Mucosa of gallbladder (tissue), 1 donor: ENCODE data around the gene CAPNS1. TPM values are rescaled to one million over a fixed set of nuclear protein-coding genes. Genes with fewer than 3 reads are reported as not detected.
"Not testable (repeated sequence)": the region's sequence is repeated elsewhere in the genome, so short reads cannot be mapped to it uniquely, and the experiment has no call there.

Experiments used
- DNase-seq: peaks from one replicate; pipeline ENCODE4 v3.0.0-alpha.2; 2020; ENCODE audit warnings: low spot score
- total RNA-seq: library from RNA; stranded (reverse); gene quantifications from one replicate; pipeline ENCODE4 v1.2.1, GENCODE V29; 2021
- donor health status: DM: no; HTN: no; CAD: no.

Gene CAPNS1
- total RNA-seq, 1 donor from 2014 or later, result 584 TPM

GRCh38 chr19:36150586-36150985 is 10.7 kb downstream of the CAPNS1 start:
- DNase-seq, result no peak

- DNase-seq, result no peak
These were observed 11.5 kb downstream of the CAPNS1 start for GRCh38 chr19:36151144-36152018.

GRCh38 chr19:36152019-36152351 is 12.1 kb downstream of the CAPNS1 start:
- DNase-seq, result no peak

- DNase-seq, result no peak
These were observed 12.7 kb downstream of the CAPNS1 start, which contains the start of gene COX7A1 for GRCh38 chr19:36152352-36153091. TSS of gene COX7A1 (minus strand) at chr19:36152447. CDS start at chr19:36152407, 40 bp downstream.

GRCh38 chr19:36153126-36153525 is 13.3 kb downstream of the CAPNS1 start:
- DNase-seq, result no peak

- DNase-seq, result no peak
These were observed 21.1 kb downstream of the CAPNS1 start for GRCh38 chr19:36160821-36161596.

- no peak for DNase-seq
These were observed 23.9 kb downstream of the CAPNS1 start for GRCh38 chr19:36163813-36164212.

- DNase-seq, result no peak
These were observed 29.4 kb downstream of the CAPNS1 start for GRCh38 chr19:36169084-36169760.

- no peak for DNase-seq
These were observed 33.0 kb downstream of the CAPNS1 start for GRCh38 chr19:36172852-36173251.

- not testable (repeated sequence) for DNase-seq
These were observed 34.0 kb downstream of the CAPNS1 start for GRCh38 chr19:36173846-36174245.

GRCh38 chr19:36179077-36179476 is 39.2 kb downstream of the CAPNS1 start:
- not testable (repeated sequence) for DNase-seq

- no peak for DNase-seq
These were observed 42.9 kb downstream of the CAPNS1 start for GRCh38 chr19:36182612-36183244.

- DNase-seq, result no peak
These were observed 43.4 kb downstream of the CAPNS1 start for GRCh38 chr19:36183245-36183628.

GRCh38 chr19:36186722-36187121 is 46.9 kb downstream of the CAPNS1 start:
- DNase-seq, result not testable (repeated sequence)

GRCh38 chr19:36196249-36196648 is 56.4 kb downstream of the CAPNS1 start:
- no peak for DNase-seq

- no peak for DNase-seq
These were observed 58.3 kb downstream of the CAPNS1 start for GRCh38 chr19:36198119-36198518.

Other genes with a start within 250 kb of the CAPNS1 start
- 34.5 TPM for gene NFKBID, start 239.5 kb upstream of the CAPNS1 start, total RNA-seq
- 14.4 TPM for gene HCST, start 237.5 kb upstream of the CAPNS1 start, total RNA-seq
- 94.6 TPM for gene TYROBP, start 231.8 kb upstream of the CAPNS1 start, total RNA-seq
- 23.7 TPM for gene LRFN3, start 203.7 kb upstream of the CAPNS1 start, total RNA-seq
- gene SDHAF1, start 144.9 kb upstream of the CAPNS1 start, total RNA-seq, result 20.0 TPM
- gene SYNE4, start 131.3 kb upstream of the CAPNS1 start, total RNA-seq, result 17.4 TPM
- 34.9 TPM for gene ALKBH6, start 125.9 kb upstream of the CAPNS1 start, total RNA-seq
- 74.0 TPM for gene CLIP3, start 107.2 kb upstream of the CAPNS1 start, total RNA-seq
- gene THAP8, start 85.8 kb upstream of the CAPNS1 start, total RNA-seq, result 12.9 TPM
- gene WDR62, start 85.2 kb upstream of the CAPNS1 start, total RNA-seq, result 1.3 TPM
- not detected for gene OVOL3, start 28.9 kb upstream of the CAPNS1 start, total RNA-seq
- 74.5 TPM for gene POLR2I, start 25.2 kb upstream of the CAPNS1 start, total RNA-seq
- gene TBCB, start 24.6 kb upstream of the CAPNS1 start, total RNA-seq, result 132 TPM
- 55.7 TPM for gene COX7A1, start 12.4 kb downstream of the CAPNS1 start, total RNA-seq
- gene ZNF565, start 74.6 kb downstream of the CAPNS1 start, total RNA-seq, result 5.3 TPM
- 40.2 TPM for gene ZNF146, start 75.0 kb downstream of the CAPNS1 start, total RNA-seq
- 12.0 TPM for gene ZFP14, start 239.1 kb downstream of the CAPNS1 start, total RNA-seq